Panc1 (cell line): Measurements from ENCODE around the gene CDH23. TPM values are rescaled to one million over a fixed set of nuclear protein-coding genes. Genes with fewer than 3 reads are reported as not detected.

ENCODE experiments used
- ATAC-seq: fragments of 200-7000 bp; cut with Tn5 transposase; 2 replicates; pipeline ENCODE4 v1.9.1; 2020; ENCODE audit warnings: mild to moderate bottlenecking, moderate library complexity
- BruUV-seq: library from RNA; stranded (reverse); fragments of 400-500 nt; replicated peaks from 2 replicates; lab custom pipeline; 2021; lab: Mats Ljungman, UMichigan
- CTCF ChIA-PET: fragments of 300-600 bp; sonication (Branson Sonifier 250); formaldehyde crosslinking; loops from one replicate; lab custom pipeline; 2022; ENCODE audit warnings: antibody characterized with exemption; lab: Charles Lee
- POLR2A ChIA-PET: fragments of 300-600 bp; sonication (Branson Sonifier 250); formaldehyde crosslinking; loops from one replicate; lab custom pipeline; 2022; ENCODE audit warnings: antibody characterized with exemption; lab: Charles Lee
- DNase-seq: peaks from one replicate; pipeline ENCODE4 v3.0.0-alpha.2; 2010; ENCODE audit warnings: low read depth, low spot score
- H3K27ac ChIP-seq: 2 replicates; pipeline ENCODE4 v1.5.1; 2011; ENCODE audit warnings: mild to moderate bottlenecking, low read length, inconsistent platforms
- H3K27me3 ChIP-seq: fragments of 200-500 bp; sonication (Bioruptor generic); 2 replicates; pipeline ENCODE4 v1.6.0; 2014; ENCODE audit warnings: low read length, inconsistent platforms; ENCODE audit not compliant: control insufficient read depth, insufficient read depth
- H3K36me3 ChIP-seq: fragments of 200-500 bp; sonication (Bioruptor generic); 2 replicates; pipeline ENCODE4 v1.5.1; 2014; ENCODE audit warnings: inconsistent platforms, mild to moderate bottlenecking, low read length, moderate library complexity; ENCODE audit not compliant: control insufficient read depth, insufficient read depth
- H3K4me1 ChIP-seq: 2 replicates; pipeline ENCODE4 v1.5.1; 2011; ENCODE audit warnings: inconsistent platforms, mild to moderate bottlenecking, low read length, moderate library complexity; ENCODE audit not compliant: control insufficient read depth, insufficient read depth
- H3K4me3 ChIP-seq, 2 experiments: 2 replicates each; pipeline ENCODE4 v1.5.1; 2011 to 2012; ENCODE audit warnings: low read depth in 2 of 2, low read length in 2 of 2, mild to moderate bottlenecking in 2 of 2, inconsistent platforms in 1 of 2, moderate library complexity in 1 of 2
- H3K9me3 ChIP-seq: fragments of 200-500 bp; sonication (Bioruptor generic); 2 replicates; pipeline ENCODE4 v1.5.1; 2014; ENCODE audit warnings: low read depth, mild to moderate bottlenecking, inconsistent platforms, low read length, moderate library complexity; ENCODE audit not compliant: control insufficient read depth, insufficient read depth
- CTCF ChIP-seq: fragments of 450-650 bp; IDR thresholded peaks from 2 replicates; pipeline ENCODE4 v1.5.1; 2017; ENCODE audit warnings: mild to moderate bottlenecking
- POLR2AphosphoS5 ChIP-seq: IDR thresholded peaks from 2 replicates; pipeline ENCODE4 v1.6.1; 2012; ENCODE audit warnings: mild to moderate bottlenecking, low read depth, low read length, moderate library complexity
- REST ChIP-seq, 2 experiments: IDR thresholded peaks; 2 replicates each; pipeline ENCODE4 v1.6.1; 2011 to 2012; ENCODE audit warnings: low read depth in 2 of 2, control low read depth in 1 of 2, low read length in 1 of 2, mild to moderate bottlenecking in 1 of 2, moderate library complexity in 1 of 2; ENCODE audit not compliant: insufficient read depth in 1 of 2
- SIN3A ChIP-seq: IDR thresholded peaks from 2 replicates; pipeline ENCODE4 v1.6.1; 2012; ENCODE audit warnings: low read depth, mild to moderate bottlenecking, low read length, moderate library complexity, borderline replicate concordance; ENCODE audit not compliant: insufficient read depth
- TCF7L2 ChIP-seq: IDR thresholded peaks from 2 replicates; pipeline ENCODE4 v1.6.1; 2011; ENCODE audit warnings: mild to moderate bottlenecking, low read depth, low read length, inconsistent platforms
- in situ Hi-C: cut with HindIII; loops from 2 replicates; pipeline ENCODE4 v1.10.0; 2016; ENCODE audit warnings: low sequenced_read_pairs, low pct_unique_long_range_greater_than_20kb
- intact Hi-C: fragments of 100-400 bp; cut with micrococcal nuclease; formaldehyde crosslinking; loops from one replicate; pipeline ENCODE4 v1.10.0; 2022; ENCODE audit not compliant: unreplicated experiment
- total RNA-seq: library from RNA; stranded (reverse); gene quantifications from one replicate; pipeline ENCODE4 v1.2.1, GENCODE V29; 2021; ENCODE audit not compliant: unreplicated experiment

CDH23 gene
- total RNA-seq, 1 experiment from 2014 or later = 2.7 TPM

DNA sequence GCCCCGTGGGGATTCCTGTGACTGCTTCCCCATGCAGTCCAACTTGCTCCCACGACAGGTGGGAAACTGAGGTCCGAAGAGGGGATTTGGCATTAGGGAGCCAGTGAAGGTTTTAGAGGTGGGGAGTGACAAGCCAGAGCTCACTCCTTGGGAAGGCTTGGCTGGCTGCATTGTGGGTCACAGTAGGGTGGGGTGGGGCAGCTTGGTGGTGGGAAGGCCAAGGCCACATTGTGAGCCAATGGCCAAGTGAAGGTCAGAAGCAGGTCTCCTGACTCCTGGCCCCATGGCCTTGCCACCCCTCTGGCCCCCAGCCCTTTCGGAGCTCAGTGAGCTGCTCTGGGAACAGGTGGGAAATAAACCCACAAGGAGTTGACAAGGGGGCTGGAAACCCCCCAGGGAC lies 320.3 kb downstream of the CDH23 start:
- Histone ChIP-seq H3K4me3 (no peak overlapping the region), H3K36me3 (no peaks in the 10 kb centered on the region), H3K27ac (no peak overlapping the region), H3K4me1 (peaks cover 7% of the 10 kb centered on the region), H3K27me3 (no peaks in the 10 kb centered on the region), H3K9me3 (no peaks in the 10 kb centered on the region)
- in situ Hi-C loops = no loop called here
- intact Hi-C loops = no loop called here
- DNase-seq = no peak
- ChIA-PET CTCF (interaction anchor here (0.6 to 1.8 kb wide), 4 partner anchors 9 to 321 kb away, joined by 3 to 11 read pairs (median 8); no protein-coding TSS in a partner anchor), POLR2A (interaction anchor here (0.6 kb wide), 1 partner anchor 789 kb away, joined by 10 read pairs; no protein-coding TSS in a partner anchor)
- BruUV-seq = no TSS peak
- ATAC-seq = no peak
- no peak for TF ChIP-seq TCF7L2
- TF ChIP-seq SIN3A = no peak
- no peak for TF ChIP-seq CTCF
- no peak for TF ChIP-seq REST (IDR thresholded peaks at IDR 0.05; ENCODE audit: insufficient read depth in 1 of 2, low read depth in 2 of 2, low read length in 1 of 2)
- no peak for TF ChIP-seq POLR2AphosphoS5

DNA sequence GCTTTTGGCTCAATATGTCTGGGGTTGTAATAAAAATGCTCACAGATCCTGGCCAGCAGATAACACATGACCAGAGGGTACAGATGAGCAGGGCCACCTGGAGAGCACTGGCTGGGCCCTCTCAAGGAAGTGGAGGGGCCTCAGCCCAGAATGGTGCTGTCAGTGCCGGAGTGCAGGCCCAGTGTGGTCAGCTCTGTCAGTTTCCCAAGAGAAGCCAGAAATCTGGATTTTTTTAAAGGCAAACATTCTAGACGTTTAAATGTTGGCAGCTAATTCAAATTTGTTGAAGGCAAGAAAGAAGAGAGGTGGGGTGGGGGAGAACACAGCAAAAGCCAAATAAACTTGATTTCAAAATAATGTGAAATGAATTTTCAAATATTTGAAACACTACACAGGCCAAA lies 320.8 kb downstream of the CDH23 start:
- ChIA-PET CTCF (interaction anchor here (1.5 to 1.8 kb wide), 2 partner anchors 8 to 21 kb away, joined by 3 to 7 read pairs; no protein-coding TSS in a partner anchor), POLR2A (no interaction called here)
- no peaks in the 10 kb centered on the region for H3K27me3 ChIP-seq
- H3K9me3 ChIP-seq = no peaks in the 10 kb centered on the region
- in situ Hi-C loops (no loop called here), intact Hi-C loops (no loop called here)
- DNase-seq (no peak), ATAC-seq (no peak)
- no peak overlapping the region for H3K27ac ChIP-seq
- no peak overlapping the region for H3K4me3 ChIP-seq
- peaks cover 7% of the 10 kb centered on the region for H3K4me1 ChIP-seq
- H3K36me3 ChIP-seq = no peaks in the 10 kb centered on the region
- TF ChIP-seq TCF7L2 = no peak
- TF ChIP-seq CTCF = no peak
- TF ChIP-seq SIN3A = no peak
- no TSS peak for BruUV-seq
